Endothelial cell of umbilical vein (primary cell): ENCODE measurements around the gene HECTD1. TPM values are rescaled to one million over a fixed set of nuclear protein-coding genes. Genes with fewer than 3 reads are reported as not detected.

Source experiments
- BruUV-seq: library from RNA; stranded (reverse); fragments of 400-500 nt; replicated peaks from 2 replicates; lab custom pipeline; 2021; lab: Mats Ljungman, UMichigan
- CTCF ChIA-PET: fragments of 300-600, 350-600 bp; sonication (Branson Sonifier 250); formaldehyde crosslinking; loops from one replicate; lab custom pipeline; 2021; ENCODE audit warnings: antibody characterized with exemption, inconsistent platforms; lab: Charles Lee
- POLR2A ChIA-PET: fragments of 300-600, 350-600 bp; sonication (Branson Sonifier 250); formaldehyde crosslinking; loops from one replicate; lab custom pipeline; 2021; ENCODE audit warnings: antibody characterized with exemption, inconsistent platforms; lab: Charles Lee
- DNase-seq: peaks from one replicate; pipeline ENCODE4 v3.0.0-alpha.2; 2011; ENCODE audit warnings: low read depth, low spot score
- FAIRE-seq: peaks from 2 replicates; lab custom pipeline; 2011; peaks lifted over from hg19 to GRCh38; lab: Jason Lieb, UNC
- H2AFZ ChIP-seq: 2 replicates; pipeline ENCODE4 v1.6.0; 2012; ENCODE audit warnings: low read depth, low read length, control low read depth, inconsistent platforms
- H3K27ac ChIP-seq: 2 replicates; pipeline ENCODE4 v1.5.1; 2011; ENCODE audit warnings: low read depth, mild to moderate bottlenecking, control low read depth, low read length, moderate library complexity; ENCODE audit not compliant: insufficient read depth
- H3K27me3 ChIP-seq, 2 experiments: 2 replicates each; pipeline versions ENCODE4 v1.6.0 to v1.6.1; 2011; ENCODE audit warnings: low read length in 2 of 2, mixed read lengths in 1 of 2; ENCODE audit not compliant: control insufficient read depth in 2 of 2, insufficient read depth in 2 of 2
- H3K36me3 ChIP-seq, 2 experiments: 2 replicates in 1 of 2; 3 replicates in 1 of 2; pipeline ENCODE4 v1.5.1; 2011; ENCODE audit warnings: low read length in 2 of 2, mild to moderate bottlenecking in 1 of 2, moderate library complexity in 1 of 2; ENCODE audit not compliant: control insufficient read depth in 2 of 2, insufficient read depth in 2 of 2; ENCODE audit errors: extremely low read depth in 1 of 2
- H3K4me1 ChIP-seq: 3 replicates; pipeline ENCODE4 v1.5.1; 2011; ENCODE audit warnings: mild to moderate bottlenecking, low read length; ENCODE audit not compliant: control insufficient read depth, insufficient read depth; ENCODE audit errors: extremely low read depth
- H3K4me2 ChIP-seq: 2 replicates; pipeline ENCODE4 v1.6.1; 2011; ENCODE audit warnings: low read length, control low read depth, mixed read lengths; ENCODE audit not compliant: insufficient read depth
- H3K4me3 ChIP-seq, 3 experiments: fragments of 200-600 bp in 1 of 3; sonication (generic), shearing (Covaris generic) in 1 of 3; replicated peaks in 1 of 3; 2 replicates each; pipeline ENCODE4 v1.5.1; 2011 to 2016; ENCODE audit warnings: control low read depth in 3 of 3, low read length in 3 of 3, mild to moderate bottlenecking in 2 of 3, inconsistent platforms in 1 of 3, low read depth in 1 of 3, moderate library complexity in 1 of 3; ENCODE audit not compliant: insufficient read depth in 1 of 3
- H3K79me2 ChIP-seq: 2 replicates; pipeline ENCODE4 v1.6.0; 2012; ENCODE audit warnings: low read length, inconsistent platforms; ENCODE audit not compliant: control insufficient read depth, insufficient read depth
- H3K9ac ChIP-seq: replicated peaks from 2 replicates; pipeline ENCODE3; 2011; ENCODE audit warnings: low read length, control low read depth; ENCODE audit not compliant: insufficient read depth; ENCODE audit errors: extremely low read depth
- H3K9me1 ChIP-seq: replicated peaks from 3 replicates; pipeline ENCODE4 v1.6.0; 2011; ENCODE audit warnings: mild to moderate bottlenecking, low read length; ENCODE audit not compliant: control insufficient read depth, insufficient read depth; ENCODE audit errors: extremely low read depth
- H3K9me3 ChIP-seq: replicated peaks from 2 replicates; pipeline ENCODE4 v1.5.1; 2012; ENCODE audit warnings: low read length, inconsistent platforms; ENCODE audit not compliant: control insufficient read depth, insufficient read depth
- H4K20me1 ChIP-seq: replicated peaks from 2 replicates; pipeline ENCODE3; 2011; ENCODE audit warnings: mild to moderate bottlenecking, low read length; ENCODE audit not compliant: control insufficient read depth, insufficient read depth; ENCODE audit errors: extremely low read depth
- CTCF ChIP-seq, 2 donors: IDR thresholded peaks; 1 replicate in 1 of 2; 2 replicates in 1 of 2; pipeline ENCODE4 v1.5.1; 2011; ENCODE audit warnings: low read length in 2 of 2, mild to moderate bottlenecking in 2 of 2, moderate library complexity in 2 of 2, control low read depth in 1 of 2, inconsistent platforms in 1 of 2, low read depth in 1 of 2; ENCODE audit not compliant: insufficient read depth in 1 of 2; ENCODE audit errors: extremely low read depth in 1 of 2
- EZH2 ChIP-seq: IDR thresholded peaks from 2 replicates; pipeline ENCODE4 v1.6.1; 2012; ENCODE audit warnings: borderline replicate concordance, low read depth, mild to moderate bottlenecking, moderate library complexity, low read length, inconsistent platforms; ENCODE audit not compliant: severe bottlenecking
- FOS ChIP-seq: IDR thresholded peaks from 2 replicates; pipeline ENCODE4 v1.6.1; 2011; ENCODE audit warnings: mild to moderate bottlenecking, low read length, moderate library complexity, borderline replicate concordance; ENCODE audit not compliant: insufficient read depth
- GATA2 ChIP-seq: IDR thresholded peaks from 2 replicates; pipeline ENCODE4 v1.7.0; 2011; ENCODE audit warnings: low read depth, mild to moderate bottlenecking, moderate library complexity, mixed read lengths, low read length; ENCODE audit not compliant: insufficient read length, insufficient read depth
- JUN ChIP-seq: IDR thresholded peaks from 2 replicates; pipeline ENCODE4 v1.6.1; 2011; ENCODE audit warnings: borderline replicate concordance, low read depth; ENCODE audit not compliant: insufficient read length, insufficient read depth
- MAX ChIP-seq: IDR thresholded peaks from 2 replicates; pipeline ENCODE4 v1.6.1; 2011; ENCODE audit not compliant: insufficient read depth, insufficient read length
- MYC ChIP-seq: IDR thresholded peaks from one replicate; pipeline ENCODE4 v1.6.1; 2011; ENCODE audit warnings: mild to moderate bottlenecking, low read depth, low read length
- POLR2A ChIP-seq: IDR thresholded peaks from 2 replicates; pipeline ENCODE4 v1.6.1; 2012; ENCODE audit warnings: low read depth, mild to moderate bottlenecking, control low read depth, low read length
- POLR2AphosphoS5 ChIP-seq: IDR thresholded peaks from 2 replicates; pipeline ENCODE4 v1.6.1; 2012; ENCODE audit warnings: low read depth, mild to moderate bottlenecking, control low read depth, low read length, moderate library complexity; ENCODE audit not compliant: insufficient read depth
- dilution Hi-C: fragments of 300-500 bp; cut with MboI; formaldehyde crosslinking; loops from one replicate; pipeline ENCODE4 v1.15.0; 2019; ENCODE audit warnings: low sequenced_read_pairs; ENCODE audit not compliant: extremely low pct_ligation_motif_present
- intact Hi-C: fragments of 100-400 bp; cut with micrococcal nuclease; formaldehyde crosslinking; loops from one replicate; pipeline ENCODE4 v1.10.0; 2022
- polyA plus RNA-seq, 4 experiments: library from polyadenylated mRNA; depleted of rRNA in 3 of 4; stranded (reverse) in 3 of 4; unstranded in 1 of 4; fragments of >200 nt; gene quantifications; 2 replicates each; pipeline versions ENCODE4 v1.2.1 to v1.2.3, GENCODE V29; 2011 to 2012; ENCODE audit warnings: missing spikeins in 1 of 4
- total RNA-seq: library from RNA; stranded (reverse); gene quantifications from 2 replicates; pipeline ENCODE4 v1.2.3, GENCODE V29; 2021

Gene HECTD1
- total and polyA plus RNA-seq, 2 donors (not counting 3 experiments of a cell fraction or from before 2014, with no cell fraction given): 67.9 to 181 TPM

- no peak overlapping the region for H3K27ac ChIP-seq
- H3K9me1 ChIP-seq: no peaks in the 10 kb centered on the region
- POLR2A ChIA-PET: no interaction called here
- H2AFZ ChIP-seq: no peak overlapping the region
- no peaks in the 10 kb centered on the region for H4K20me1 ChIP-seq
- TF ChIP-seq EZH2 (no peak), FOS (no peak), JUN (no peak), GATA2 (no peak), CTCF (IDR thresholded peaks at IDR 0.05; ENCODE audit: extremely low read depth in 1 of 2, insufficient read depth in 1 of 2, low read depth in 1 of 2, low read length in 2 of 2) (no peak), POLR2AphosphoS5 (no peak), MYC (no peak), POLR2A (no peak), MAX (no peak)
- H3K4me2 ChIP-seq: no peak overlapping the region
- no peaks in the 10 kb centered on the region for H3K4me1 ChIP-seq
- FAIRE-seq (no peak), DNase-seq (no peak)
- dilution Hi-C loops (no loop called here), intact Hi-C loops (no loop called here)
- H3K36me3 ChIP-seq: no peaks in the 10 kb centered on the region
- H3K27me3 ChIP-seq: no peaks in the 10 kb centered on the region
- H3K4me3 ChIP-seq: no peak overlapping the region
- no peaks in the 10 kb centered on the region for H3K79me2 ChIP-seq
- CTCF ChIA-PET: interaction anchor here (1.1 kb wide), 1 partner anchor 10 kb away, joined by 3 read pairs; no protein-coding TSS in a partner anchor
- BruUV-seq: no TSS peak
- H3K9ac ChIP-seq: no peak overlapping the region
- H3K9me3 ChIP-seq: no peaks in the 10 kb centered on the region
Observed at GRCh38 chr14:31222834-31223233, 15.2 kb upstream of the HECTD1 start.
